KOPT-K1 (cell line): ENCODE data around the gene ICA1.

Experiments used
- H3K27ac ChIP-seq: fragments of 200-600 bp; sonication (generic); 2 replicates; pipeline ENCODE4 v1.5.1; 2016; ENCODE audit warnings: antibody characterized with exemption, mild to moderate bottlenecking, low read depth, low read length; ENCODE audit not compliant: poor library complexity, severe bottlenecking
- H3K36me3 ChIP-seq: fragments of 200-600 bp; sonication (generic); 2 replicates; pipeline ENCODE4 v1.5.1; 2017; ENCODE audit warnings: antibody characterized with exemption, mild to moderate bottlenecking, low read length, moderate library complexity; ENCODE audit not compliant: insufficient read depth
- H3K9me3 ChIP-seq: fragments of 200-600 bp; sonication (generic); 2 replicates; pipeline ENCODE4 v1.5.1; 2017; ENCODE audit warnings: antibody characterized with exemption, low read length, mild to moderate bottlenecking; ENCODE audit not compliant: insufficient read depth, poor library complexity, severe bottlenecking

Gene ICA1

DNA sequence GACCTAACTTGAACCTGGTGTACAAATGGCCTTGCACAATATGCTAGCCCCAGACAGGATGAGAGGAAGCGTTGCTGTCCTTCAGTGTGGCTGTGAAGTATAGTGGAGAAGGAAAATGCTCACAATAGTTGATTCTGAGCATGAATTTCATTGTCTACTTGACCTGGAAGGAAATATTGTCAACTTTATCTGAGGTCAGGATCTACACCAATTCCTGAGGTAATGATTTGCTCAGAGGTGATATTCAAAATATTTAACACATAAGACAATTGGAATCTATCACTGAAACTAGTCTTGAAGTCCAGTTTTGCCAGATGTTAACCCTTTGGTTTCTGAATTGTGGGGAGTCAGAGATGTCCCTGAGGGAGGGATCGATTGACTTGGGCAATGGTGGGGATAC is 20.9 kb upstream of the ICA1 start:
- Histone ChIP-seq H3K36me3 (no peaks in the 10 kb centered on the region), H3K9me3 (no peaks in the 10 kb centered on the region), H3K27ac (no peak overlapping the region)

DNA sequence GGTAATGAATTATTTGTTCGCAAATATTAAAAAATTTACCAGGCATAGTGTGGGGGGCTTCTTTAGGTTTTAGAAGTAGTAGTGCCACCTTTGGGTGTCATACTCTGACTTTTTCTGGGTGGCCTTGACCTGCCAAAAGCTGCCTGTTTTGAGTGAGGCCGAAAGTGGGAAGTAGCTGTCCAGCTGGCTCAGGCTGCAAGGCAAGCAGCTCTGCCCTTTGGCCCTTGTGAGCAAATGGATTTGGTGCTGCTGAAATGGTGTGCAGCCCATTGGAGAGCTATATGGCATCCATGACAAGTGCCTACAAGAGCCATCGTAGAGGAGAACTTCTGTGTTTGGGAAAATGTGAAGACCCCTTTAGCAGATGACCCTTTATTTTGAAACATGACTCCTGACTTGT is 20.2 kb upstream of the ICA1 start:
- Histone ChIP-seq H3K9me3 (no peaks in the 10 kb centered on the region), H3K27ac (no peak overlapping the region), H3K36me3 (no peaks in the 10 kb centered on the region)

DNA sequence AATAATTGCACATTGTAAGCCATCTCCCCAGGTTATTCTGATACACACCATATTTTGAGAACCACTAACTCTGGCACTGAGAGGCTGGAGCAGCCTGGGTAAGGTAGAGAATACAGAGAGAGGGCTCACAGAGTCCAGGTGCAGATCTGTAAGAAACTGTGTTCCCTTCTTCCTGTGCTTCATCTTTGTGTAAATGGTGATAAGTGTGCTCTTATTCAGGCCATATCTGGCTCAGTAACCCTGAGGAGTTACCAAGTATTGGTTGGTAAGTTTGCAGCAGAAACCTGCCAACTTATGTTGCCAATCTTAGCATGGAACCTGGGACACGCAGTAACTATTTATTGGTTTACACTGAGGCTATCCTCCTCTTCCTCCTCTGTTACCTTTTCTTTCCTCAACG is 16.2 kb upstream of the ICA1 start:
- Histone ChIP-seq H3K27ac (no peak overlapping the region), H3K9me3 (no peaks in the 10 kb centered on the region), H3K36me3 (no peaks in the 10 kb centered on the region)

DNA sequence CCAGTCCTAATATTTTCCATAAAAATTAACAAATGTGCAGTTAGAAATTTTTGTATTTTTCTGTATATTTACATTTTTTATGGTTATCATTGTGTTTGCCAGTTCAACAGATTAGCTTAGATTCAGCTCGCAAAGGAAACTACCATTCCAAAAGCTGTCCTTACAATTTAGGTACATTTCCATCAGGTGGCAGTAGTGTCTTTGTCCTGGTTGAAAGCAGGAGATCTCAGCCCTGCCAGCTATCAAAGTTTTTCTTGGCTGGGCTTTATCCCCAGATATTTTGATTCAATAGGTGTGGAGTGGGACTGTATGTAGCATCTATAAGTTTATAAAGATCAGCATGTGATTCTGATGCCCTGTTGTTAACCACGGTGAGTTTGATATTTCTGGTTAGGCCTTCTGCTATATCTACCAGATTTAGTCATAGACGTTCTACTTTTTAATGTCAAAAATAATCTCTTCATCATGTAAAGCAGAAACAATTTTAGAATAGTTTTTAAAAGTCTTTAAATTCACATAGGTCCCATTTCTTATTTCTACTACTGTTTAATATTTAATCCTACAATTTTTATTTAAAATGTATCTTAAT is 15.5 kb upstream of the ICA1 start:
- H3K27ac ChIP-seq = no peak overlapping the region
- no peaks in the 10 kb centered on the region for H3K9me3 ChIP-seq
- no peaks in the 10 kb centered on the region for H3K36me3 ChIP-seq

DNA sequence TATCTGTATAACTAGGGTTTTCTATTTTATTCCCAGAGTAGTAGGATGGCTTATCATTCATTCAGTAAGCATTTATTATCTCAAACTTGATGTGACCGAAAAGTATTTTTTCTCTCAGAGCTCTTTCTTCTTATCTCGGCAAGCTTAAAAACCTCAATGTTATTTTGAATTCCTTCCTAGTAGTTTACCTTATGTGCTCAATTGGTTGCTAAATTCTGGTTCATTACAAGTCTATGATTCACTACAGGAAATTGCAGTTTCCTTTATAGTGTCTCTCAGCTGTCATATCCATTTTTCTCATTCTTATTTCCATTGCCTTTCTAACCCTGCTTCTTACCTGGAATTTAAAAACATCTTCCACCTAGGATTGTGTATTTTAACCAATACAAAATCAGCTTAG is 12.6 kb upstream of the ICA1 start:
- Histone ChIP-seq H3K36me3 (no peaks in the 10 kb centered on the region), H3K27ac (no peak overlapping the region), H3K9me3 (no peaks in the 10 kb centered on the region)

DNA sequence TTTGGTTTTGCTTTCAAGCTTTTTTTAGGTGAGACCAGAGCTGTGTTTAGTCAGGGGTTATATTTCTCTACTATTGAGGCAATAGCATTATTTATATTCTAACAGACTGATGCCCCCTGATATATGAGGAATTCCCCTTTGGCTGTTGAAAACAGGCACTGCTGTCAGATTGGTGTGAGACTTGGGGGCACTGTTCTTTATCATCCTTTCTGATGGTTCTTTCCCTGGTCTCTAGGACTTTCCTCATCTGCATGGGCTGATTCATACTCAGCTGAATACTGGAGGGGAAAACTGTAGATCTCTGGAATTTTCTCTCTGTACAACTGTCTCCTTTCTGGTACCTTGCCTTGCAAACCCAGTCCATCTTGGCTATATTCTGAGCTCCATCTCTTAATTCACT is 10.0 kb upstream of the ICA1 start:
- no peaks in the 10 kb centered on the region for H3K36me3 ChIP-seq
- H3K27ac ChIP-seq = no peak overlapping the region
- no peaks in the 10 kb centered on the region for H3K9me3 ChIP-seq

DNA sequence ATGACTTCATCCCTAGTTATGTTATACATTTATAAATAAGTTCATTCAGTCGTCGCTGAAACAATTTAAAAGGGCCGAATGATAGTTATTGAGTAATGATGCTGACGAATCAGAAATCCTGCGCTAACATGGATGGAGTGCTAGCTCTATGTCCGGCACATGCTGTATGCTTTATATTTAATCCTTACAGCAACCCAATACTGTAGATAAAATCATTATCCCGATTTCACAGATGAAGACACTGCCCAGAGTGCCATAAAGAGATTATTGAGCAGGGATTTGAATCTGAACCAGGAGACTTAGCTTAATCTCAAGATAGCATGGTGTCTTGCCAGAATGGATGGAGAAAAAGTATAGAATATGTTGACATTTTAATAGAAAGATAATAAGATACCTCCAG is 1.1 kb upstream of the ICA1 start:
- no peaks in the 10 kb centered on the region for H3K36me3 ChIP-seq
- peaks cover 32% of the 10 kb centered on the region for H3K9me3 ChIP-seq
- H3K27ac ChIP-seq = no peak overlapping the region

DNA sequence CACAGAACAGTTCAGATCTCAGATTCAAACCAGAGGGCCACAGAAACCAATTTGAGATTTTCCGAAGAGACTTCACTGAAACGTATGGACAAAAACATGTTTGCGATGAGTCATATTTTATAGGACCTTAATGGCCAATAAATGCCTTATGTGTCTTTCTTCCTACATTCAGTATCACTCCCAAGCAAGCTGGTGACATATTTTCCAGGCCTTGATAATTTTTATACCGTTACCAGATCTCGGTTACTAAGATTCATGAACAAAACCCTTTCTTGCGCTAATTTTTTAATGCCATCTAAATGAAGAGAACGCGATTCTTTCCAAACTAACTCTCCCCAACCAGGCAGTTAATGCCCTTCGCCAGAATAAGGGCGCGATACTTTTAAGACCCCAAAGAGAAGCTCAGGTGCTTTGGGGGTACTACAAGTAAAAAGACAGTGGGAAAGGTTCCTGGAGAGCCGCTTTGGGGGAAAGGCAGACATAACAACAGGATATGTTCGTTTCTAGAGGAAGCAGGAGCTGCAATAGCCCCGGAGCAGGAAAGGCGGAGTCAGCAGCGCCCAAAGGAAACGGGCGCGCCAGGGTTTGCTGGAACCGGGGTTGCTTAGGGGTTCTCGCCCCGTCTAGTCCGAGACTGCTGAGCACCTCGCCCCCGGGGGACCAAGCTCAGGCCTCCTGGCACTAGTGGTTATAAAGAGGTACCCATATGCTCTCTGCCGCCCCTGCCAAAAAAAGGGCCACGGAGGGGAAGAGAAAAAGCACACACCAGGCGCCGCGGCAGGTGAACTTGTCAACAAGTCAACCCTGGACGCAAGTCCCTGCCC is 884 bp downstream of the ICA1 start:
- no peak overlapping the region for H3K27ac ChIP-seq
- no peaks in the 10 kb centered on the region for H3K36me3 ChIP-seq
- peaks cover 32% of the 10 kb centered on the region for H3K9me3 ChIP-seq

DNA sequence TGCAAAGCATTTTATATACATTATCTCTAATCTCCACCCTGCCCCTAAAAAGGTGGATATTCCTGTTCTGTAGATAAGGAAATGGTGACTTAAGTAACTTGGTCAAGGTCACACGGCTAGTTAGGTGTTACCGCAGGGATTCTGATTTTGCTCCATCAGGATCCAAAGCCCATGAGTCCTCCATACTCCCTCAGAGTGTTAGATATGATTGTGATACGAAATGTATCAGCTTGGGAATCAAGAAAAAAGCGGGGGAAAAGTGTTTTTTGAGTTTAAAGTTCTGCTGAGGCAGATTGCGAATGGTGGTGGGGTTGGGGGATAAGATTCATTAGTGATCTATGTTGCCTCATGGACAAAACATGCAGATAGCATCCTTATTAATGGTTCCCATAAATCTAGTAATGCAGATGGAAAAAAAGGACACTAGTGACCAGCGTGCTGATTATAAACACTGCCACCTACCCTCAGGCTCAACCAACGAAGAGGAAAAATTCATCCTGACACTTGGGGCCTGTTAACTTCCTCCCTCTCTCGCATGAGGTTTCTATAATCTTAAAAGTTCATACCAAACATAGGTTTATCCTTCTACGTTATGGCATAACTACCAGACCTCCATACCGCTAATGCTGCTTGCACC is 2.3 kb downstream of the ICA1 start:
- H3K9me3 ChIP-seq = peaks cover 32% of the 10 kb centered on the region
- H3K36me3 ChIP-seq = no peaks in the 10 kb centered on the region
- H3K27ac ChIP-seq = no peak overlapping the region

DNA sequence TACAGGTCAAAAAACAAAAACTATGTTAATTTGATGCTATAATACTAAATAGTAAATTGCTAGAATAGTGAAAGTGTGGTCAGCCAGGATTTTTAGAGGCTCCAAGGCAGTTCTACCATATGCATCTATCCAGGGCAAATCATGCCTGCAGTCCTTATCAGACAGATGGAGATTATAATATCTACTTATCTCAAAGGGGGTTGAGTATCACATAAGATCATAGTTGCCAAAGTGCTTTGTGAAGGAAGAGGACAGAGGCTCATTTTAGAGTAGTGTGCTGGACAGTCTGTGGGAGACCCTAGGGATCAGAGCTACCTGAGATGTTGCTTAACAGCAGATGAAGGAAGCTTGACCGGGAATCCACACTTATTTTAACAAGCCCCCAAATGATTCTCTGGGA is 3.2 kb downstream of the ICA1 start:
- peaks cover 32% of the 10 kb centered on the region for H3K9me3 ChIP-seq
- H3K27ac ChIP-seq = no peak overlapping the region
- no peaks in the 10 kb centered on the region for H3K36me3 ChIP-seq

DNA sequence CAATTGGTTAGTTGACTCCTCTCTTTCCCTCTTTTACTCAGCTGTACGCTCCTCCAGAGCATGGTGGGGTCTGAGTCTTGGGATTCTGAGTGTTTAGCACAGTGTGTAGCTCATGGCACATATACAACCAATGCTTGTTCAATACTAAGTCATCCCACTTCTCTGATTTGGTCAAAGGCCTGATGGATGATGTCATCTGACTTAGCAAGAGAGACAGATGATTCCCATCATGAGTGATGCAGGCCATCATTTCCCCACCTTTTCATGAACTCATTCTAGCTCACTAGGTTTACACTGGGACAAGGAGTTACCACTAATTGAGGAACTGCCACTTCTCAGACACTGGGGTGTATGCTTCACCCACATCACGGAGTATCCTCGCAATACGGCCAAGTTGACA is 3.8 kb downstream of the ICA1 start:
- Histone ChIP-seq H3K36me3 (no peaks in the 10 kb centered on the region), H3K27ac (no peak overlapping the region), H3K9me3 (peaks cover 28% of the 10 kb centered on the region)

DNA sequence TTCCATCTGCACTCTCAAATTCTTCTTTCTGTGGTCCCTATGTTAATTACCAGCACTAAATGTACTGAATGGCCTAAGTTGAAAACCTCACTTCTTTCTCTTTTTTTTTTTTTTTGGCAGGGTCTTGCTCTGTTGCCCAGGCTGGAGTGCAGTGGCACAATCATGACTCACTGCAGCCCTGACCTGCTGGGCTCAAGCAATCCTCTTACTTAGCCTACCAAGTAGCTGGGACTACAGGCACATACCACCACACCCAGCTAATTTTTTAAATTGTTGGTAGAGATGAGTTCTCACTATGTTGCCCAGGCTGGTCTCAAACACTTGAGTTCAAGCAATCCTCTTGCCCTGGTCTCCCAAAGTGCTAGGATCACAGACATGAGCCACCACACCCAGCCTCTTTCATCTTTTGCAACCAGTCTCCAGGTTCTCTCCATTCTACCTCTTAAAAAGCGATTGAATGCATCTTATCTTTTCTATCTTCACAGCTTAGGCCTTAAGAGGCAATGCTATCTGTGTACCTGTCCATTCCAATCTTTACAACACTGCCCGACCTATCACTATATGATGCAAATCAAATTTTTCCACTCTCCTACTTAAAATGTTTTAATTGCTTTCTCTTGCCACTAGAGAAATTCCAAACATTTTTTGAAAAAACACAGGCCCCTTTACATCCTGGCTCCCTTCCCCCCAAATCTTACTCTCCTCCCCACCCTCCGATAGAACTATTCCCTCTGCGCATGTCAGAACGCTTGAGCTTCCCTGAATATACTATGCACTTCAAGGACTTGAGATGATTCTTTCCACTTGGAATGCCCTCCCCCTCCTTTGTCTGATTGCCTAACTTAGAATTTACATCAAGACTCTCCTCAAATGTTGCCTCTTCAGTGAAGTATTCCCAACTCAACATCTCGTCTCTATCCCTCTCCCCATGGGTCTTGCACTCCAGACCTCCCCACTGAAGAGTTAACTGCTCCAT is 6.0 kb downstream of the ICA1 start:
- Histone ChIP-seq H3K9me3 (peaks cover 7% of the 10 kb centered on the region), H3K27ac (no peak overlapping the region)

DNA sequence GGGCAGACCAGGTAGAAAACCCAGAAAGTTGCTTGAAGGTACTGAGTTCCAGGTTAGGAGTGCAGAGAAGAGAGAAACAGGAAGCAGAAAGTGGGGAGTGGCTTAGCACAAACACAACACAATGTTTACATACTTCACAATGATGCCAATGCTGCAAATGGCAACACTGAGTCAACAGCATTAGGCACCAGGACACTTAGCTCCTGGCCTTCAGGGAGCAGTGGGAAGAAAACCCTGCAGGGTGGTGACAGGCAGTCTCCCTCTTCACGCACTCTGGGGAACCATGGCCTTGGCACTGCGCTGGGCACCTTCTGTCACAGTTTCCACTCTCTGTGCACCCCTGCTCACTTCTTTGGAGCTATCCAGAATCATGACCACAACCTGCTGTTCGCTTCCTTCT is 7.3 kb downstream of the ICA1 start:
- Histone ChIP-seq H3K27ac (no peak overlapping the region), H3K9me3 (peaks cover 3% of the 10 kb centered on the region), H3K36me3 (no peaks in the 10 kb centered on the region)

More for the DNA sequence above, 6.0 kb downstream of the ICA1 start:
- H3K36me3 ChIP-seq = no peaks in the 10 kb centered on the region

DNA sequence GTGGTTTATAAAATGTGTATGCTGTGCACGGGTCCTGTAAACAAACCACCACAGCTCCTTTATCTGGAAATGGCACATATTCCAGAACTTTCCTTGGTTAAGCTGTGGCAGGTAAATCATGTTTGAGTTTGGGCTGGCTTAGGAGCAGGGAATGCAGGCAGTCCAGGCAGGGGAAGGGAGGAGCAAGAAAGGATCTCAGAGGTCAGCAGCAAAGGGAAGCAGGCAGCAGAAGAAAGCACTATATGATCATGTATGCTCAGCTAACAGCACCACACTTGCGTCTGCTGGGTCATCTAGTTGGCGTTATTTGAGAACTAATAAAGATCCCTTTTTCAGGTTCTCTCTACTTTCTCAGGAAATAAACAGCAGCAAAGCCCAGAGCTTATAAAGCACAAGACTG is 7.8 kb downstream of the ICA1 start:
- Histone ChIP-seq H3K9me3 (peaks cover 3% of the 10 kb centered on the region), H3K36me3 (no peaks in the 10 kb centered on the region), H3K27ac (no peak overlapping the region)

DNA sequence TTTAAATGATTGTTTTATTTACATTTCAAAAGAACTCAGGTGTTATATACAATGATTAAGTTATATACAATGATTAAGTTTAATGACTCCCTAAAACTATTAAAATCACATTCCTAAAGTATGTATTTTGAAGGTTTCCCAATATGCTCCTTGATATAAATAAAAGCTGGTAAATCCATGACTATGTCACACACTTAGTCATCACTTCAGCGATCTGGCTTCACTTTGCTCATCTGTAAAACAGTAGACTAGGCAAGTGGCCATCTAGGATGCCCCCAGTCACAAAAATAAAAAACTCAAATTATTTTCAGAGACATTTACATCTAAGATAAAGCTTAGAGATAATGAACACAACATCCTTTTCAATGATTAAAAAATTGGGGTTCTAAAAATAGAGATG is 10.8 kb downstream of the ICA1 start:
- H3K9me3 ChIP-seq = no peaks in the 10 kb centered on the region
- no peaks in the 10 kb centered on the region for H3K36me3 ChIP-seq
- no peak overlapping the region for H3K27ac ChIP-seq
